Measurements from ENCODE around the gene NRG3. TPM values are rescaled to one million over a fixed set of nuclear protein-coding genes. Genes with fewer than 3 reads are reported as not detected.

The NRG3 gene
- total RNA-seq, 1 donor from 2014 or later: 2.6 TPM

GRCh38 chr10:82883603-82884002, 1008.6 kb downstream of the NRG3 start:
- no peak for TF ChIP-seq CTCF (IDR thresholded peaks at IDR 0.05)
- DNase-seq (no peak), ATAC-seq (no peak)
- Histone ChIP-seq H3K9me3 (no peaks in the 10 kb centered on the region), H3K36me3 (no peaks in the 10 kb centered on the region), H3K4me1 (no peaks in the 10 kb centered on the region), H3K4me3 (no peak overlapping the region), H3K27ac (no peak overlapping the region), H3K27me3 (ENCODE audit: low read depth) (no peaks in the 10 kb centered on the region)
- intact Hi-C loops (cut with DNase I): no loop called here

- DNase-seq (no peak), ATAC-seq (no peak)
- Histone ChIP-seq H3K27me3 (ENCODE audit: low read depth) (no peaks in the 10 kb centered on the region), H3K4me3 (no peak overlapping the region), H3K36me3 (no peaks in the 10 kb centered on the region), H3K27ac (no peak overlapping the region), H3K9me3 (no peaks in the 10 kb centered on the region), H3K4me1 (no peaks in the 10 kb centered on the region)
- intact Hi-C loops (cut with DNase I): no loop called here
- TF ChIP-seq CTCF (IDR thresholded peaks at IDR 0.05): no peak
These were observed 1012.5 kb downstream of the NRG3 start for GRCh38 chr10:82887488-82887887.

GRCh38 chr10:82888809-82889455, 1013.9 kb downstream of the NRG3 start:
- DNase-seq: no peak
- no peak for TF ChIP-seq CTCF (IDR thresholded peaks at IDR 0.05)
- H3K4me1 ChIP-seq: no peaks in the 10 kb centered on the region
- no peaks in the 10 kb centered on the region for H3K27me3 ChIP-seq (ENCODE audit: low read depth)
- no peak overlapping the region for H3K4me3 ChIP-seq
- H3K36me3 ChIP-seq: no peaks in the 10 kb centered on the region
- ATAC-seq: no peak
- H3K9me3 ChIP-seq: no peaks in the 10 kb centered on the region
- intact Hi-C loops (cut with DNase I): no loop called here
- H3K27ac ChIP-seq: no peak overlapping the region

GRCh38 chr10:82889728-82890127, 1014.7 kb downstream of the NRG3 start:
- H3K36me3 ChIP-seq: no peaks in the 10 kb centered on the region
- no peak overlapping the region for H3K4me3 ChIP-seq
- DNase-seq: no peak
- no peak for TF ChIP-seq CTCF (IDR thresholded peaks at IDR 0.05)
- no peak for ATAC-seq
- H3K4me1 ChIP-seq: no peaks in the 10 kb centered on the region
- no peaks in the 10 kb centered on the region for H3K9me3 ChIP-seq
- intact Hi-C loops (cut with DNase I): no loop called here
- no peaks in the 10 kb centered on the region for H3K27me3 ChIP-seq (ENCODE audit: low read depth)
- H3K27ac ChIP-seq: no peak overlapping the region

GRCh38 chr10:82890573-82890972, 1015.6 kb downstream of the NRG3 start:
- Histone ChIP-seq H3K9me3 (no peaks in the 10 kb centered on the region), H3K27ac (no peak overlapping the region), H3K36me3 (no peaks in the 10 kb centered on the region), H3K4me1 (no peaks in the 10 kb centered on the region), H3K4me3 (no peak overlapping the region), H3K27me3 (ENCODE audit: low read depth) (no peaks in the 10 kb centered on the region)
- ATAC-seq: no peak
- intact Hi-C loops (cut with DNase I): no loop called here
- no peak for TF ChIP-seq CTCF (IDR thresholded peaks at IDR 0.05)
- no peak for DNase-seq
